ENCODE results near the gene ADRM1.

The ADRM1 gene

GRCh38 chr20:62329389-62330377 is 26.9 kb downstream of the ADRM1 start:
- H3K36me3 ChIP-seq (ENCODE audit: control insufficient read depth, insufficient read depth, low read length) = no peaks in the 10 kb centered on the region
- no peak overlapping the region for H3K4me3 ChIP-seq (ENCODE audit: low read depth, low read length)
- TF ChIP-seq, protein P1, sequence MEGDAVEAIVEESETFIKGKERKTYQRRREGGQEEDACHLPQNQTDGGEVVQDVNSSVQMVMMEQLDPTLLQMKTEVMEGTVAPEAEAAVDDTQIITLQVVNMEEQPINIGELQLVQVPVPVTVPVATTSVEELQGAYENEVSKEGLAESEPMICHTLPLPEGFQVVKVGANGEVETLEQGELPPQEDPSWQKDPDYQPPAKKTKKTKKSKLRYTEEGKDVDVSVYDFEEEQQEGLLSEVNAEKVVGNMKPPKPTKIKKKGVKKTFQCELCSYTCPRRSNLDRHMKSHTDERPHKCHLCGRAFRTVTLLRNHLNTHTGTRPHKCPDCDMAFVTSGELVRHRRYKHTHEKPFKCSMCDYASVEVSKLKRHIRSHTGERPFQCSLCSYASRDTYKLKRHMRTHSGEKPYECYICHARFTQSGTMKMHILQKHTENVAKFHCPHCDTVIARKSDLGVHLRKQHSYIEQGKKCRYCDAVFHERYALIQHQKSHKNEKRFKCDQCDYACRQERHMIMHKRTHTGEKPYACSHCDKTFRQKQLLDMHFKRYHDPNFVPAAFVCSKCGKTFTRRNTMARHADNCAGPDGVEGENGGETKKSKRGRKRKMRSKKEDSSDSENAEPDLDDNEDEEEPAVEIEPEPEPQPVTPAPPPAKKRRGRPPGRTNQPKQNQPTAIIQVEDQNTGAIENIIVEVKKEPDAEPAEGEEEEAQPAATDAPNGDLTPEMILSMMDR (IDR thresholded peaks at IDR 0.05) = no peak
- no peaks in the 10 kb centered on the region for H3K79me2 ChIP-seq
- H3K4me1 ChIP-seq = no peaks in the 10 kb centered on the region
- H2AFZ ChIP-seq = no peak overlapping the region
- no peaks in the 10 kb centered on the region for H3K9me3 ChIP-seq (ENCODE audit: control insufficient read depth, low read length)
- no peak overlapping the region for H3K4me2 ChIP-seq (ENCODE audit: low read length)
- no peak overlapping the region for H3K27ac ChIP-seq
- H3K9ac ChIP-seq = no peak overlapping the region
- no peaks in the 10 kb centered on the region for H3K27me3 ChIP-seq (ENCODE audit: control insufficient read depth, insufficient read depth, low read length)

- Histone ChIP-seq H3K9me3 (ENCODE audit: control insufficient read depth, low read length) (no peaks in the 10 kb centered on the region), H3K4me1 (no peaks in the 10 kb centered on the region), H3K9ac (no peak overlapping the region), H3K79me2 (no peaks in the 10 kb centered on the region), H3K4me3 (ENCODE audit: low read depth, low read length) (no peak overlapping the region), H3K27me3 (ENCODE audit: control insufficient read depth, insufficient read depth, low read length) (no peaks in the 10 kb centered on the region), H3K36me3 (ENCODE audit: control insufficient read depth, insufficient read depth, low read length) (no peaks in the 10 kb centered on the region), H3K27ac (no peak overlapping the region), H3K4me2 (ENCODE audit: low read length) (no peak overlapping the region), H2AFZ (no peak overlapping the region)
- TF ChIP-seq, protein P1 (IDR thresholded peaks at IDR 0.05) = no peak
Observed at GRCh38 chr20:62330576-62331317, 27.9 kb downstream of the ADRM1 start.

- H3K4me2 ChIP-seq (ENCODE audit: low read length) = no peak overlapping the region
- H3K27me3 ChIP-seq (ENCODE audit: control insufficient read depth, insufficient read depth, low read length) = no peaks in the 10 kb centered on the region
- H3K9me3 ChIP-seq (ENCODE audit: control insufficient read depth, low read length) = no peaks in the 10 kb centered on the region
- H3K4me3 ChIP-seq (ENCODE audit: low read depth, low read length) = no peak overlapping the region
- H3K36me3 ChIP-seq (ENCODE audit: control insufficient read depth, insufficient read depth, low read length) = no peaks in the 10 kb centered on the region
- TF ChIP-seq, protein P1 (IDR thresholded peaks at IDR 0.05) = no peak
- no peaks in the 10 kb centered on the region for H3K4me1 ChIP-seq
- no peak overlapping the region for H2AFZ ChIP-seq
- H3K9ac ChIP-seq = no peak overlapping the region
- H3K79me2 ChIP-seq = peaks cover 3% of the 10 kb centered on the region
- H3K27ac ChIP-seq = no peak overlapping the region
Observed at GRCh38 chr20:62331347-62331746, 28.6 kb downstream of the ADRM1 start.

DNA sequence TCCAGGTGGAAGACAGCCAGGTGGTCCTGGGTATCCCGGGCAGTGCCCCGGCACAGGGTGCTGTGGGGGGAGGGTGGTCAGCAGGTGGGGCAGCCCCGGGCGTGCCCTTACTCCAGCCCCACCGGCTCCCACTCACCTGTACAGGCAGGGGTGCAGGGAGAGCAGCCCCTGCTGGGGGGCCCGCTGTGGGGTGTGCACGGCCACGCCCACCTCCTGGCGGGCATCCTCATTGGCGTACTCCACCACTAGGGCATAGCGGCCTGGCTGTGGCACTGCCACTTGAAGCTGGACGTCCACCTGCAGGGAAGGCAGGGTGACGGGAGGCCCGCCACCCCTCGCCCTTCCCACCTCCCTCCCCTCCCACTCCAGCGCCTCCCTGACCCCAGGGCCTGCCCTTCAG is 29.6 kb downstream of the ADRM1 start:
- no peaks in the 10 kb centered on the region for H3K36me3 ChIP-seq (ENCODE audit: control insufficient read depth, insufficient read depth, low read length)
- H2AFZ ChIP-seq = no peak overlapping the region
- no peak overlapping the region for H3K9ac ChIP-seq
- H3K27me3 ChIP-seq (ENCODE audit: control insufficient read depth, insufficient read depth, low read length) = no peaks in the 10 kb centered on the region
- H3K27ac ChIP-seq = no peak overlapping the region
- no peak overlapping the region for H3K4me2 ChIP-seq (ENCODE audit: low read length)
- H3K9me3 ChIP-seq (ENCODE audit: control insufficient read depth, low read length) = no peaks in the 10 kb centered on the region
- no peaks in the 10 kb centered on the region for H3K4me1 ChIP-seq
- H3K4me3 ChIP-seq (ENCODE audit: low read depth, low read length) = no peak overlapping the region
- TF ChIP-seq, protein P1 (IDR thresholded peaks at IDR 0.05) = no peak
- H3K79me2 ChIP-seq = peaks cover 3% of the 10 kb centered on the region
